Measurements from ENCODE around the gene RC3H1. TPM values are rescaled to one million over a fixed set of nuclear protein-coding genes. Genes with fewer than 3 reads are reported as not detected.

RC3H1 gene
- total and polyA plus RNA-seq, 10 of the 15 experiments (the other 5 are each of a cell fraction or from before 2014, with no cell fraction given), result 1.4 to 33.9 (median 11.8) TPM

DNA sequence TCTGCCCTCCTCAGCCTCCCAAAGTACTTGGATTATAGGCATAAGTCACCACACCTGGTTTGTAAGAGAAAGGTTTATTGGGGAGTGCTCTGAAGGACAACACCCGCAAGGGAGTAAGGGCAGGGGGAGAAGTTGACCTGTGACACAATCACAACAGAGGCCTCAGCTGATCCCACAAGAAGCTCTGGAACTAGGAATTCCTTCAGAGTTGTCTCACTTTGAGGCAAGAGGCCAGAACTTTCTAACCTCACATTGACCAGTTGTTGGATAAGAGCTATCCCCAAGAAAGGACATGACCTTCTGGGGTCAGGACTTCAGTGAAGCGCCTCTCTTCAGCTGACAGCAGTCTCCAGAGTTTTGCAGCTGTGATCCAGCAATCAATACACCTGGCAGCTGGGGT is 27.4 kb upstream of the RC3H1 start:
- WGBS (ENCODE audit: insufficient coverage, insufficient replicate concordance, low lambda C conversion rate, missing lambda C conversion rate), result 58% methylated on average over 2 of the region's 2 CpGs
- Histone ChIP-seq H3K4me1 (ENCODE audit: control insufficient read depth, insufficient read depth, low read length) (no peaks in the 10 kb centered on the region), H3K79me2 (ENCODE audit: control insufficient read depth, insufficient read depth, low read length) (no peaks in the 10 kb centered on the region), H4K20me1 (ENCODE audit: control insufficient read depth, insufficient read depth) (no peaks in the 10 kb centered on the region), H3K4me2 (ENCODE audit: control insufficient read depth, insufficient read depth) (no peak overlapping the region), H3K4me3 (no peak overlapping the region), H3K27me3 (replicated peaks in 1 of 2; ENCODE audit: control insufficient read depth in 2 of 2, insufficient read depth in 2 of 2, low read length in 1 of 2) (no peaks in the 10 kb centered on the region), H3K36me3 (ENCODE audit: control insufficient read depth in 2 of 2, insufficient read depth in 2 of 2, low read length in 1 of 2) (no peaks in the 10 kb centered on the region), H3K9me3 (replicated peaks; ENCODE audit: control insufficient read depth, insufficient read depth, low read length) (no peaks in the 10 kb centered on the region), H3K27ac (ENCODE audit: control insufficient read depth, insufficient read depth) (no peak overlapping the region), H3K9ac (ENCODE audit: control insufficient read depth, insufficient read depth, low read length) (no peak overlapping the region), H2AFZ (ENCODE audit: control insufficient read depth, low read depth, low read length) (no peak overlapping the region)
- ChIA-PET POLR2A (no interaction called here), SMC1A (ENCODE audit: uncharacterized antibody, unreplicated experiment) (interaction anchor here (0.9 kb wide), 1 partner anchor 82 kb away, joined by 3 read pairs; no protein-coding TSS in a partner anchor), RAD21 (ENCODE audit: unreplicated experiment) (no interaction called here), CTCF (no interaction called here)
- no peak for TF ChIP-seq POLR2A (IDR thresholded peaks at IDR 0.05; ENCODE audit: low read depth, low read length)
- TF ChIP-seq STAT3 (IDR thresholded peaks at IDR 0.05; ENCODE audit: low read depth, low read length), result no peak
- TF ChIP-seq CBX5 (IDR thresholded peaks at IDR 0.05; ENCODE audit: low read depth), result no peak
- TF ChIP-seq CHD2 (IDR thresholded peaks at IDR 0.05; ENCODE audit: borderline replicate concordance, low read depth, low read length), result no peak
- TF ChIP-seq, protein P1, sequence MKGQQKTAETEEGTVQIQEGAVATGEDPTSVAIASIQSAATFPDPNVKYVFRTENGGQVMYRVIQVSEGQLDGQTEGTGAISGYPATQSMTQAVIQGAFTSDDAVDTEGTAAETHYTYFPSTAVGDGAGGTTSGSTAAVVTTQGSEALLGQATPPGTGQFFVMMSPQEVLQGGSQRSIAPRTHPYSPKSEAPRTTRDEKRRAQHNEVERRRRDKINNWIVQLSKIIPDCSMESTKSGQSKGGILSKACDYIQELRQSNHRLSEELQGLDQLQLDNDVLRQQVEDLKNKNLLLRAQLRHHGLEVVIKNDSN (IDR thresholded peaks at IDR 0.05; ENCODE audit: borderline replicate concordance, extremely low read length, insufficient read depth, low read depth, low read length), result no peak
- TF ChIP-seq, protein P2, sequence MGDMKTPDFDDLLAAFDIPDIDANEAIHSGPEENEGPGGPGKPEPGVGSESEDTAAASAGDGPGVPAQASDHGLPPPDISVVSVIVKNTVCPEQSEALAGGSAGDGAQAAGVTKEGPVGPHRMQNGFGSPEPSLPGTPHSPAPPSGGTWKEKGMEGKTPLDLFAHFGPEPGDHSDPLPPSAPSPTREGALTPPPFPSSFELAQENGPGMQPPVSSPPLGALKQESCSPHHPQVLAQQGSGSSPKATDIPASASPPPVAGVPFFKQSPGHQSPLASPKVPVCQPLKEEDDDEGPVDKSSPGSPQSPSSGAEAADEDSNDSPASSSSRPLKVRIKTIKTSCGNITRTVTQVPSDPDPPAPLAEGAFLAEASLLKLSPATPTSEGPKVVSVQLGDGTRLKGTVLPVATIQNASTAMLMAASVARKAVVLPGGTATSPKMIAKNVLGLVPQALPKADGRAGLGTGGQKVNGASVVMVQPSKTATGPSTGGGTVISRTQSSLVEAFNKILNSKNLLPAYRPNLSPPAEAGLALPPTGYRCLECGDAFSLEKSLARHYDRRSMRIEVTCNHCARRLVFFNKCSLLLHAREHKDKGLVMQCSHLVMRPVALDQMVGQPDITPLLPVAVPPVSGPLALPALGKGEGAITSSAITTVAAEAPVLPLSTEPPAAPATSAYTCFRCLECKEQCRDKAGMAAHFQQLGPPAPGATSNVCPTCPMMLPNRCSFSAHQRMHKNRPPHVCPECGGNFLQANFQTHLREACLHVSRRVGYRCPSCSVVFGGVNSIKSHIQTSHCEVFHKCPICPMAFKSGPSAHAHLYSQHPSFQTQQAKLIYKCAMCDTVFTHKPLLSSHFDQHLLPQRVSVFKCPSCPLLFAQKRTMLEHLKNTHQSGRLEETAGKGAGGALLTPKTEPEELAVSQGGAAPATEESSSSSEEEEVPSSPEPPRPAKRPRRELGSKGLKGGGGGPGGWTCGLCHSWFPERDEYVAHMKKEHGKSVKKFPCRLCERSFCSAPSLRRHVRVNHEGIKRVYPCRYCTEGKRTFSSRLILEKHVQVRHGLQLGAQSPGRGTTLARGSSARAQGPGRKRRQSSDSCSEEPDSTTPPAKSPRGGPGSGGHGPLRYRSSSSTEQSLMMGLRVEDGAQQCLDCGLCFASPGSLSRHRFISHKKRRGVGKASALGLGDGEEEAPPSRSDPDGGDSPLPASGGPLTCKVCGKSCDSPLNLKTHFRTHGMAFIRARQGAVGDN (IDR thresholded peaks at IDR 0.05), result no peak
- TF ChIP-seq, protein P3, sequence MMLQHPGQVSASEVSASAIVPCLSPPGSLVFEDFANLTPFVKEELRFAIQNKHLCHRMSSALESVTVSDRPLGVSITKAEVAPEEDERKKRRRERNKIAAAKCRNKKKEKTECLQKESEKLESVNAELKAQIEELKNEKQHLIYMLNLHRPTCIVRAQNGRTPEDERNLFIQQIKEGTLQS (IDR thresholded peaks at IDR 0.05; ENCODE audit: borderline replicate concordance, extremely low read depth, low read depth, low read length), result no peak
- no peak for TF ChIP-seq SPI1 (IDR thresholded peaks at IDR 0.05; ENCODE audit: borderline replicate concordance, insufficient read depth, low read depth, low read length)
- no peak for TF ChIP-seq MXI1 (IDR thresholded peaks at IDR 0.05; ENCODE audit: low read depth, low read length)
- no peak for TF ChIP-seq SP1 (IDR thresholded peaks at IDR 0.05; ENCODE audit: low read depth, low read length)
- no peak for TF ChIP-seq SREBF1 (IDR thresholded peaks at IDR 0.05; ENCODE audit: low read length)
- no peak for TF ChIP-seq MTA3 (IDR thresholded peaks at IDR 0.05; ENCODE audit: borderline replicate concordance, low read length)
- TF ChIP-seq EGR1 (IDR thresholded peaks at IDR 0.05; ENCODE audit: borderline replicate concordance in 1 of 2, low read depth in 2 of 2, low read length in 2 of 2), result no peak
- no peak for TF ChIP-seq FOXM1 (IDR thresholded peaks at IDR 0.05; ENCODE audit: low read depth, low read length)
- no peak for TF ChIP-seq KLF5 (IDR thresholded peaks at IDR 0.05; ENCODE audit: partially characterized antibody)
- no peak for TF ChIP-seq ASH2L (IDR thresholded peaks at IDR 0.05; ENCODE audit: borderline replicate concordance, low read depth)
- no peak for TF ChIP-seq CREB1 (IDR thresholded peaks at IDR 0.05; ENCODE audit: low read depth)
- no peak for TF ChIP-seq LARP7 (IDR thresholded peaks at IDR 0.05)
- intact Hi-C loops (cut with micrococcal nuclease; ENCODE audit: unreplicated experiment) (no loop called here), in situ Hi-C loops (cut with MboI) (no loop called here)
- no peak for FAIRE-seq
- no peak for DNase-seq (ENCODE audit: low read depth, low spot score)
- ATAC-seq, result no peak
- no TSS peak for BruUV-seq (replicated peaks)
